Mononuclear cell (primary cell): ENCODE data around the gene PMP22. TPM values are rescaled to one million over a fixed set of nuclear protein-coding genes. Genes with fewer than 3 reads are reported as not detected.

Source experiments
- H3K27me3 ChIP-seq: 2 replicates; pipeline ENCODE4 v1.6.0; 2011; ENCODE audit warnings: low read length, control low read depth; ENCODE audit not compliant: insufficient read depth
- H3K4me1 ChIP-seq: 2 replicates; pipeline ENCODE4 v1.5.1; 2011; ENCODE audit warnings: mild to moderate bottlenecking, low read length, control low read depth; ENCODE audit not compliant: insufficient read depth
- H3K4me3 ChIP-seq: 2 replicates; pipeline ENCODE4 v1.5.1; 2011; ENCODE audit warnings: mild to moderate bottlenecking, low read length, moderate library complexity
- H3K9me3 ChIP-seq: 2 replicates; pipeline ENCODE4 v1.5.1; 2011; ENCODE audit warnings: low read depth, mild to moderate bottlenecking, control low read depth, low read length
- total RNA-seq: library from RNA; depleted of rRNA; stranded (reverse); fragments of >200 nt; gene quantifications from one replicate; pipeline ENCODE4 v1.2.3, GENCODE V29; 2012

Gene PMP22
- total RNA-seq, 1 donor, result 2.0 TPM

DNA sequence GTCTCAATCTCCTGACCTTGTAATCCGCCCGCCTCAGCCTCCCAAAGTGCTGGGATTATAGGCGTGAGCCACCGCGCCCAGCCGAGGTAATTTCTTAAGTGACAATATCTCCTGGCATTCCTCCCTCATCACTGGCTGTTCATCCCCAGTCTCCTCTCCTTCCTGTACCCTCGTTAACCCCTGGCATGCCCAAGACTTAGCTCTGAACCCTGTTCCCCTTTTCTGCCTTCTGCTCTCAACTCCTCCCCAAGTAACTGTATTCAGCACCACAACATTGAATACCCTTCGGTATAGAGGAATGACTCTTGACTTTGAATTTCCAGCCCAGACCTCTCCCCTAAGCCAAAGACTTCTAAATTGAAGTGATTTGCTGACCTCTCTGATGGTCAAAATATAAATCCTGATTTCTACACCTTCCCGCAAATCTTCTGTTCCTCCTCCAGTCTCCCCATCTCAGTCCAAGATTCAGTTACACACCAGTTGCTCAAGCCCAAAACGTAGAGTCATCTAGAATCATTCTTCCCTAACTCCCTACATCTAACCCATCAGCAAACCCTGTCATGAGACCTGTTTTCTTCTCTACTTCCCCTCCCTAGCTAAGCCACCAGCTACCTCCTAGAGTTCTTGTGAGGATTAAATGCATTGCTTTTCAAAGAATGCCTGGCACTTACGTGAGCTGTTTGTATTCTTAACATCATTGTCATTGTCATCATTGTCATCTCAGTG is 14.8 kb downstream of the PMP22 start:
- Histone ChIP-seq H3K27me3 (no peaks in the 10 kb centered on the region), H3K4me1 (peaks cover 18% of the 10 kb centered on the region), H3K9me3 (no peaks in the 10 kb centered on the region), H3K4me3 (no peak overlapping the region)

- Histone ChIP-seq H3K27me3 (no peaks in the 10 kb centered on the region), H3K9me3 (no peaks in the 10 kb centered on the region), H3K4me3 (no peak overlapping the region), H3K4me1 (peaks cover 18% of the 10 kb centered on the region)
Measured at GRCh38 chr17:15249487-15249886, 15.6 kb downstream of the PMP22 start.

DNA sequence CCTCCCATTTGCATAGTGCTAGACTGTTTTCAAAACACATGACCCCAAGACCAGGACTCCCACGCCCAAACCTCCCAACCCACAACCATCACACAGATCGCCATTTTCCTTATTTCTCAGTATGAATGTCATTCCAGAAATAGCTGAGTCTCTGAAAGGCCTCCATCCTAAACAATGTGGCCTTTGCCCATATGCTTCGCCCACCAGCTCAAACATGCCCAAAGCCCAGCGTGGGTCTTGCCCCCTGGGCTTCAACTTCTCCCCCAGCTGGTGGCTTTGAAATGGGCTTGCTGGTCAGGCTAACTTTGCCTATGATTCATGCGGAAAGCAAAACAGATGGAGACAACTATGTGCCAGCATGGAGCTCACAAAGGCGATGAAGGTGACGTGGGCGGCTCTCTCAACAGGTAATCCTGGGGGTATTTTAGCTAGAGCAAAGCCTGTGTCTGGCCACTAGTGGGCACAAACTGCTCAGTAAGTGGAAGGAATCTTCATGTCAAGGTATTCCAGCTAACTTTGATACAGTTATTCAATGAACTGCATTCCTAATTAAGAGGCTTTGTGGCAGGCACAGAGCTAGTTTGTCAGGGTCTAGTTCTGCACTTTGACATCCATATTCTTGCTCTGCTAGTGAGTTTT is 17.1 kb downstream of the PMP22 start:
- Histone ChIP-seq H3K27me3 (no peaks in the 10 kb centered on the region), H3K9me3 (no peaks in the 10 kb centered on the region), H3K4me1 (peaks cover 18% of the 10 kb centered on the region), H3K4me3 (no peak overlapping the region)

- peaks cover 12% of the 10 kb centered on the region for H3K4me1 ChIP-seq
- no peaks in the 10 kb centered on the region for H3K9me3 ChIP-seq
- peaks cover 3% of the 10 kb centered on the region for H3K27me3 ChIP-seq
- no peak overlapping the region for H3K4me3 ChIP-seq
Measured at GRCh38 chr17:15245054-15245453, 20.1 kb downstream of the PMP22 start.

- Histone ChIP-seq H3K4me1 (peaks cover 38% of the 10 kb centered on the region), H3K27me3 (peaks cover 3% of the 10 kb centered on the region), H3K9me3 (no peaks in the 10 kb centered on the region), H3K4me3 (no peak overlapping the region)
Measured at GRCh38 chr17:15240644-15241043, 24.5 kb downstream of the PMP22 start.

GRCh38 chr17:15239491-15239890 is 25.6 kb downstream of the PMP22 start:
- Histone ChIP-seq H3K9me3 (no peaks in the 10 kb centered on the region), H3K27me3 (peaks cover 3% of the 10 kb centered on the region), H3K4me3 (no peak overlapping the region), H3K4me1 (peaks cover 42% of the 10 kb centered on the region)

GRCh38 chr17:15238676-15239422 is 26.3 kb downstream of the PMP22 start:
- H3K27me3 ChIP-seq, result peaks cover 3% of the 10 kb centered on the region
- peaks cover 42% of the 10 kb centered on the region for H3K4me1 ChIP-seq
- H3K9me3 ChIP-seq, result no peaks in the 10 kb centered on the region
- H3K4me3 ChIP-seq, result no peak overlapping the region

- no peak overlapping the region for H3K4me3 ChIP-seq
- H3K9me3 ChIP-seq, result no peaks in the 10 kb centered on the region
- H3K4me1 ChIP-seq, result peaks cover 42% of the 10 kb centered on the region
- peaks cover 3% of the 10 kb centered on the region for H3K27me3 ChIP-seq
Measured at GRCh38 chr17:15238057-15238456, 27.1 kb downstream of the PMP22 start.

DNA sequence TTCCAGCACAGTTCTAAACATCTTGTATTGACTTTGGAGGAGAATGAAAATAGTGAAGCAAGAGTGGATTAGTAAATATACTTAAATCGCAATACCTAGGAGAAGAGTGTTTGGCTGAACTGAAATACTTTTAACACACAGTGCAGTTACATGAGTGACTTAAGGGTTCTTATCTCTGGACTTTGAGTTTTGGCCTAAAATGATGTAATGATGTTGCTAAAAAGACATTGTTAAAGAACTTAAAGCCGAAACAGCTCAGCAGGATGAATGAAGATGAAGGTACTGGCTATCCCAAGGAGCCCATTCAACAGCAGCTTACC is 28.1 kb downstream of the PMP22 start:
- Histone ChIP-seq H3K4me1 (peaks cover 42% of the 10 kb centered on the region), H3K4me3 (no peak overlapping the region), H3K27me3 (peaks cover 3% of the 10 kb centered on the region), H3K9me3 (no peaks in the 10 kb centered on the region)

GRCh38 chr17:15236281-15237105 is 28.6 kb downstream of the PMP22 start:
- peaks cover 3% of the 10 kb centered on the region for H3K27me3 ChIP-seq
- H3K4me3 ChIP-seq, result no peak overlapping the region
- no peaks in the 10 kb centered on the region for H3K9me3 ChIP-seq
- peaks cover 42% of the 10 kb centered on the region for H3K4me1 ChIP-seq

GRCh38 chr17:15233971-15234370 is 31.2 kb downstream of the PMP22 start:
- H3K4me3 ChIP-seq, result no peak overlapping the region
- H3K4me1 ChIP-seq, result peaks cover 35% of the 10 kb centered on the region
- no peaks in the 10 kb centered on the region for H3K9me3 ChIP-seq
- no peaks in the 10 kb centered on the region for H3K27me3 ChIP-seq

DNA sequence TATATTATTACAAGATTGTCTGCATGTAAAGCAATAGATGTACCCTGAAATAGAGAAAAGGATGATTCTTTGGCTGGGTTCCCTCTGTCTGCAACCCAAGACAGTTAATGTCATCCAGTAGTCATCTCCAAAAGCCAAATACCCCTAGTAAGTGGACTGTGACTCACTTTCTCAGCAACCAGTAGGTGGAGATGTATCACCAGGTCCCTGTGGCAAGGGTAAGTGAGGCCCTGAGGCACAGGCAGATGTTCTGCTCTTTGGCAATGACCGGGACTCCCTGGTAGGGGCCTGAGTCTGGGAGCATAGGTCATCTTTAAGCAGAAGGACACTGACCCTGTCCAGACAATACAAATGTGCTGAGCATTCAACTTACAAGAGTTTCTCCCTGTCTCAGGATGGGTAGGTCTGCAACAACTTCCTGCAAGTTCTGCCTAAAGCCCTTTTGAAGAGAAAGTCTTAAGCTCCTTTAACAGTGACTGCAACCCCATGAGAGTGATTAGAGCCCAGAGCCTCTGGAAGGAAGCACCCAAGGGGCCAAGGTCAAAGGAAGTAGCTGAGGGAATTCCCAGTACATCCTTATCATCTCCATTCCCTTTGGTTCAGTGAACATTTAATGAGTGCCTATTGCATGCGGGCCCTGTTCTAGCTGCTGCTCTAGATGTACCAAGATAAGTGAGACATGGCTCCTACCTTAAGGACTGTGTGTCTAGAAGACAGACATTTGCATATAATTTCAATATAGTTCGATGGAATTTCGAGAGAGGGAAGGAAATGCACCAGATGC is 31.9 kb downstream of the PMP22 start:
- H3K27me3 ChIP-seq, result no peaks in the 10 kb centered on the region
- no peaks in the 10 kb centered on the region for H3K9me3 ChIP-seq
- H3K4me3 ChIP-seq, result no peak overlapping the region
- peaks cover 28% of the 10 kb centered on the region for H3K4me1 ChIP-seq

DNA sequence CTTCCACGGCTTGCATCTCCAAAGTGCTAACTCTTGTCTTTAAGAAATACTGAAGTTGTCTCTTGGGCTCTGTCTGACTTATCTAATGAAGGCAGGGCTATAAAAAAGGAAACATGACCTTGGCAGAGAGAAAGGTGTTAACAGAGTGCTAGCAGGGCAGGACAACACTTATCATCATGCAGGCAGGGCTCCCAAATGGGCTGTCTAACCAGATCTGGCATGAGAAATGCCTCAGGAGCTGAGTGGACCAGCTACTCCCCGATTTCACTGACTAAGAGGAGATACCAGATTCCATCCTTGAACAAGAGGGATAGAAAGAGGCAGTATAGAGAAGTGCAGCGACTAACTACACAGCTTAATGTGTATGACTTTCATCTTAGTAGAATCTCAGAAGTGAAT is 32.6 kb downstream of the PMP22 start:
- peaks cover 23% of the 10 kb centered on the region for H3K4me1 ChIP-seq
- no peak overlapping the region for H3K4me3 ChIP-seq
- H3K9me3 ChIP-seq, result no peaks in the 10 kb centered on the region
- H3K27me3 ChIP-seq, result no peaks in the 10 kb centered on the region

- Histone ChIP-seq H3K9me3 (no peaks in the 10 kb centered on the region), H3K4me1 (peaks cover 17% of the 10 kb centered on the region), H3K4me3 (no peak overlapping the region), H3K27me3 (no peaks in the 10 kb centered on the region)
Measured at GRCh38 chr17:15231851-15232516, 33.1 kb downstream of the PMP22 start.
